ENCODE data around the gene CCND1.

Gene CCND1

DNA sequence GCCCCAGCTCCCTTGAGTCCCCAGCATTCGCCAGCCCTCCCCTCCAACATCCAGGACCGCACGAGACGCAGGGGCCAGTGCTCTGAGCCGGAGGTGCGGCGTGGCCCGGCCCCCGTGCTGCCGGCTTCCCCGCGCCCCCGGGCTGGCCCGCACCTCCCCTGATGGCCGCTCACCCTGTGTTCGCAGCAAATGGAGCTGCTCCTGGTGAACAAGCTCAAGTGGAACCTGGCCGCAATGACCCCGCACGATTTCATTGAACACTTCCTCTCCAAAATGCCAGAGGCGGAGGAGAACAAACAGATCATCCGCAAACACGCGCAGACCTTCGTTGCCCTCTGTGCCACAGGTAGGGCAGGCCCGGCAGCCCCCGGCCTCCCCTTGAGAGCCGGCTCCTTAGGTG, 2.7 kb downstream of the CCND1 start:
- peak overlapping the region; percentile 76; the same call in 1 of the 2 replicates for H3K4me2 ChIP-seq
- no peak overlapping the region for H3K9ac ChIP-seq
- no peaks in the 10 kb centered on the region for H3K36me3 ChIP-seq (ENCODE audit: insufficient read depth)
- H3K27ac ChIP-seq: no peak overlapping the region
- no peaks in the 10 kb centered on the region for H3K4me1 ChIP-seq (ENCODE audit: low read depth, poor library complexity, severe bottlenecking)
- H3K27me3 ChIP-seq (ENCODE audit: insufficient read depth, low read depth): peaks cover 67% of the 10 kb centered on the region
- H3K79me2 ChIP-seq (ENCODE audit: insufficient read depth, low read depth): no peaks in the 10 kb centered on the region
- H4K20me1 ChIP-seq (ENCODE audit: insufficient read depth): no peaks in the 10 kb centered on the region
- H3K4me3 ChIP-seq (IDR thresholded peaks at IDR 0.05; ENCODE audit: insufficient read depth, low read depth, low read length): no peak overlapping the region
- no peak overlapping the region for H2AFZ ChIP-seq (ENCODE audit: low read depth)
- TF ChIP-seq, protein P1, sequence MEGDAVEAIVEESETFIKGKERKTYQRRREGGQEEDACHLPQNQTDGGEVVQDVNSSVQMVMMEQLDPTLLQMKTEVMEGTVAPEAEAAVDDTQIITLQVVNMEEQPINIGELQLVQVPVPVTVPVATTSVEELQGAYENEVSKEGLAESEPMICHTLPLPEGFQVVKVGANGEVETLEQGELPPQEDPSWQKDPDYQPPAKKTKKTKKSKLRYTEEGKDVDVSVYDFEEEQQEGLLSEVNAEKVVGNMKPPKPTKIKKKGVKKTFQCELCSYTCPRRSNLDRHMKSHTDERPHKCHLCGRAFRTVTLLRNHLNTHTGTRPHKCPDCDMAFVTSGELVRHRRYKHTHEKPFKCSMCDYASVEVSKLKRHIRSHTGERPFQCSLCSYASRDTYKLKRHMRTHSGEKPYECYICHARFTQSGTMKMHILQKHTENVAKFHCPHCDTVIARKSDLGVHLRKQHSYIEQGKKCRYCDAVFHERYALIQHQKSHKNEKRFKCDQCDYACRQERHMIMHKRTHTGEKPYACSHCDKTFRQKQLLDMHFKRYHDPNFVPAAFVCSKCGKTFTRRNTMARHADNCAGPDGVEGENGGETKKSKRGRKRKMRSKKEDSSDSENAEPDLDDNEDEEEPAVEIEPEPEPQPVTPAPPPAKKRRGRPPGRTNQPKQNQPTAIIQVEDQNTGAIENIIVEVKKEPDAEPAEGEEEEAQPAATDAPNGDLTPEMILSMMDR (conservative IDR thresholded peaks at IDR 0.05; ENCODE audit: low read depth, low read length): peak; percentile 27

DNA sequence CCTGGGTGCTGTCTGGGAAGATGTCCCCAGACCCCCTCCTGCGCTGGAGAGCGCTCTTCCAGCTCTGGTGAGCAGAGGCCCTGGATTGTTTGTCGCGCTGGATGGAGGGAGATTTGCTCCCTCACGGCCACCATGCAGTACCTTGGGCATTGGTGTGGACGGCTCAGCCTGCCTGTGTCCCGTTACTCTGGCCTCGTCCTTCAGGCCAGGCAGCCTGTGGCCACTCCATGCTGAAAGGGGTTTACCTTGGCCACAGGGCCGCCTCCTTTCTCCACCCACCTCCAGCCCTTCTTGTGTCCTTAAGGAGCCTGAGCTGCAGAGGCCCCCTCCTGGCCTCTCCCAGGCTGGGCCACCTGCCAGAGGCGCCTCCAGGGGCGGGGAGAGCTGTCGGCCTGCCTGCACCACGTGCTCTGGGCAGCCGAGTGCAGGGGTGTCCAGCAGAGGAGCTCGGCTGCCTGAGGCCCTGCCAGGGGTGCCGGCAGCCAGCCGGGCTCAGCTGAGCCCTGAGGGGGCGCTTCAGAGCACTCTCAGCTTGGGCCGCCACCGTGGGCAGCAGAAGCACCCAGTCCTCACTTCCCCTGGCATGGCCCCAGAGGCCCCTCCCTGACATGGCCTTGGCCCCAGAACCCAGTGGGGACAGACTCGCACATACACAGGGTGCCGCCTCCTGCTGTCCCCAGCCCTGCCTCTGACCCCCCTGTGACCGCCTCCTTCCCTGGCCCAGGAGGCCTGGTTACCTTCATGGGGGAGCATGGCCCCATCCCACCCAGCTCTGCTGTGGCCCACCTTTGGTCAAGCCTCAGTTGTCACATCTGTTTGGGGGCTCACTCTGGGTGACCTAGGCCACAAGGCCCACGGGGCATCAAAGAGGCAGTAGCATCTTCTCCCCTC, 3.4 kb downstream of the CCND1 start:
- H3K27ac ChIP-seq: no peak overlapping the region
- H3K27me3 ChIP-seq (ENCODE audit: insufficient read depth, low read depth): peaks cover 65% of the 10 kb centered on the region
- H2AFZ ChIP-seq (ENCODE audit: low read depth): no peak overlapping the region
- H3K4me2 ChIP-seq: 0 out of 2 replicates have a peak overlapping the region, but pooled peaks have one; percentile 76
- H4K20me1 ChIP-seq (ENCODE audit: insufficient read depth): no peaks in the 10 kb centered on the region
- H3K9ac ChIP-seq: no peak overlapping the region
- H3K4me1 ChIP-seq (ENCODE audit: low read depth, poor library complexity, severe bottlenecking): no peaks in the 10 kb centered on the region
- H3K36me3 ChIP-seq (ENCODE audit: insufficient read depth): no peaks in the 10 kb centered on the region
- TF ChIP-seq, protein P1 (conservative IDR thresholded peaks at IDR 0.05; ENCODE audit: low read depth, low read length): no peak
- no peaks in the 10 kb centered on the region for H3K79me2 ChIP-seq (ENCODE audit: insufficient read depth, low read depth)
- H3K4me3 ChIP-seq (IDR thresholded peaks at IDR 0.05; ENCODE audit: insufficient read depth, low read depth, low read length): no peak overlapping the region

DNA sequence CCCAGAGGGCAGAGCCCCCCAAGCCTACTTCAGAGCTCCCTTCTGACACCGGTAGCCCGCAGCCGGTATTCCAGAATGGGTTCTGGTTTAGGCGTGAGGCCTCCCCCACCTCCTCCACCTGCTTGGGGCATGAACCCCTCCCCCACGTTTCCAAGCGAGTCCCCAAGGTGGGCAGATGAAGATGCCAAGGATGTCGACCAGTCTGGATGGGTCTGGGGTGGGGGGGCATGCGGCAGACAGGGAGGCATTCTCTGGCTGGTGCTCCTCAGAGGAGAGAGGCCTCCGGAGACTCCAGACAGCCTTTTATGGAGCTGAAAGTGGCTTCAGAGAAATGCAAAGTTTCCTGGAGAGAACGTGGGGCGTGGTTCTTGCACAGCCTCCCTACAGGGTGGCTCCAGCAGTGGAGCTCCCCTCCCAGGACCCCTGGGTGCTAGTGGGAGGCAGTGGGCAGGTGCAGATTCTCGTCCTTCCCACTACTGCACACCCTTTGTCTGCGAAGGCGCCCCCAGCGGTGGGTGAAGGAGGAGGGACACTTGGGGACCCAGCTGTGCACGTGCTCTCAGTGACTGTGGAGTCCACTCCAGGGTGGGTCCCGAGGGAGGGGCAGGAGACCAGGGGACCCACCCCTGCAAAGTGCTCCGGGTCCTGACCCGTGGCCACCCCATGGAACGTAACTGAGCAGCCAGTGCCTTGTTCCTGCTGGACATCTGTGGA, 4.2 kb downstream of the CCND1 start:
- no peaks in the 10 kb centered on the region for H3K4me1 ChIP-seq (ENCODE audit: low read depth, poor library complexity, severe bottlenecking)
- no peaks in the 10 kb centered on the region for H4K20me1 ChIP-seq (ENCODE audit: insufficient read depth)
- TF ChIP-seq, protein P1 (conservative IDR thresholded peaks at IDR 0.05; ENCODE audit: low read depth, low read length): no peak

DNA sequence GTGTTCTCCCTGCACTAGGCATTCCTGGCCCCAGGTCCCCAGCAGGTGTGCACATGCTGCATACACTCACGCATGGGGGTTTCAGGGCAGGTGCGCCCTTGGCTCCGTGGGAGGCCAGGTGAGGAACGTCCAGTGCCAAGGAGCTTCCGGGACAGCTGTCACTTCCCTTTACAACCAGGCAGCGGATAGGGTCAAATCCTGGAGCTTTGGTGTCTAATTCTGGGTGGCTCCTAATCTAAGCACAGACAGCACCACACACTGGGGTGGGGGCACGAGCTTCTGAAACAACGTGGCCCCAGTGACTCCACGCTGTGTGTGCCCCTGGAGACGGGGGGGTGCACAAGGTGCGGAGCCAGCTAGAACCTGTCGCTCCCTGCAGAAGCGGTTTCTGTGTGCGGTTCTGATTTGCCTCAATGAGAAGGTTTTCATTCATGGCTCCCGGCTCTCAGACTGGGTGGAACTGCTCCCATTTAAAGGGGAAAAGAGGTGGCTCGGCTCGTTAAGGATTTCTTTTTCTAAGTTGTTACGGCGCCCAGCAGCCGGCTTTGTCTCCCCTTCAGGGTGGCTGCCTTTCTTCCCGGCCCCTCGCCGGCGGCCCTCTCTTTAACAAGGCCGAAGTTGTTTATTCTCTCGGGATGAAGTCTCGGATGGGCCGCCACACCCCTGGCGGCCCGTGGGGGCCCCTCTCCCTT, 5.0 kb downstream of the CCND1 start:
- no peak overlapping the region for H3K27ac ChIP-seq
- H3K9ac ChIP-seq: no peak overlapping the region
- TF ChIP-seq, protein P1 (conservative IDR thresholded peaks at IDR 0.05; ENCODE audit: low read depth, low read length): no peak
- no peak overlapping the region for H3K4me3 ChIP-seq (IDR thresholded peaks at IDR 0.05; ENCODE audit: insufficient read depth, low read depth, low read length)
- no peaks in the 10 kb centered on the region for H3K79me2 ChIP-seq (ENCODE audit: insufficient read depth, low read depth)
- H4K20me1 ChIP-seq (ENCODE audit: insufficient read depth): no peaks in the 10 kb centered on the region
- no peaks in the 10 kb centered on the region for H3K4me1 ChIP-seq (ENCODE audit: low read depth, poor library complexity, severe bottlenecking)
- H3K4me2 ChIP-seq: no peak overlapping the region
- peaks cover 58% of the 10 kb centered on the region for H3K27me3 ChIP-seq (ENCODE audit: insufficient read depth, low read depth)
- H3K36me3 ChIP-seq (ENCODE audit: insufficient read depth): no peaks in the 10 kb centered on the region
- no peak overlapping the region for H2AFZ ChIP-seq (ENCODE audit: low read depth)

More for the DNA sequence above, 4.2 kb downstream of the CCND1 start:
- Histone ChIP-seq H3K27ac (no peak overlapping the region), H3K9ac (no peak overlapping the region), H2AFZ (ENCODE audit: low read depth) (no peak overlapping the region), H3K36me3 (ENCODE audit: insufficient read depth) (no peaks in the 10 kb centered on the region), H3K79me2 (ENCODE audit: insufficient read depth, low read depth) (no peaks in the 10 kb centered on the region), H3K4me2 (no peak overlapping the region), H3K27me3 (ENCODE audit: insufficient read depth, low read depth) (peaks cover 64% of the 10 kb centered on the region), H3K4me3 (IDR thresholded peaks at IDR 0.05; ENCODE audit: insufficient read depth, low read depth, low read length) (no peak overlapping the region)

All from KMS-11 (cell line).